Measurements from ENCODE around the gene RPL23.

DNA sequence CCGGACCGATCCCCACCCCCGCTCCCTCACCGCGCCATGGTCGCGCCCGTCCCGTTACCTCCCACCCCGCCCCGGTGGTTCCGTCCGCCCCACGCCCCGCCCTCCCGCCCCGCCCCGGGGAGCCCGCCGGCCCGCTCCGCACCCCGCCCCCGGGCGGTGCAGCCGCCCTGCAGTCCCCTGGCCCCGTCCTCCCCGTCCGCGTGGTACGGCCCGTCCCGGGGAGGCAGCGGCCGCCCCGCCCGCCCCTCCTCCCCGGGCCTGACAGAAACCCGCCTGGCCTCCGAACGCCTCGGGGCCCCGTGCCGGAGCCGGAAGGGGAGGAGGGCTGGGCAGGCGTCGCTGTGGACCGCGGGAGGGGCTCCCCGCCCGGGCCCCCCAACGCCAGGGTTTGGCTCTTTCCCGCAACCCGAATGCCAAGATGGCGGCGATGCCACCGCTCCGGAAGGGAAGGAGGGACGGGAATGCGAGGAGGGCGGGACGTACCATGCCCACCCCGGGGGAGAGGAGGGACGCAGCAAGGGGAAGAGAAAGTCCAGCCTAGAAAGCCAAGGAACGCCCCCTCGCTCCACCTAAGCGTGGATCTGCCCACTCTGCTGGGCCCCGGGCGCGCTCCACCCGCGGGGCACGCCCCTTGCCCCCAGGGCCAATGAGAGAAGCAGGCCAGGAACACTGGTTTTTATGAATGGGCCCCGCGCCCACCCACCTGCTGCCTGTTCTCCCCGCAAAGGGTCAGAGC is 53.9 kb downstream of the RPL23 start, which contains the start of gene PIP4K2B:
- TF ChIP-seq, protein P1, sequence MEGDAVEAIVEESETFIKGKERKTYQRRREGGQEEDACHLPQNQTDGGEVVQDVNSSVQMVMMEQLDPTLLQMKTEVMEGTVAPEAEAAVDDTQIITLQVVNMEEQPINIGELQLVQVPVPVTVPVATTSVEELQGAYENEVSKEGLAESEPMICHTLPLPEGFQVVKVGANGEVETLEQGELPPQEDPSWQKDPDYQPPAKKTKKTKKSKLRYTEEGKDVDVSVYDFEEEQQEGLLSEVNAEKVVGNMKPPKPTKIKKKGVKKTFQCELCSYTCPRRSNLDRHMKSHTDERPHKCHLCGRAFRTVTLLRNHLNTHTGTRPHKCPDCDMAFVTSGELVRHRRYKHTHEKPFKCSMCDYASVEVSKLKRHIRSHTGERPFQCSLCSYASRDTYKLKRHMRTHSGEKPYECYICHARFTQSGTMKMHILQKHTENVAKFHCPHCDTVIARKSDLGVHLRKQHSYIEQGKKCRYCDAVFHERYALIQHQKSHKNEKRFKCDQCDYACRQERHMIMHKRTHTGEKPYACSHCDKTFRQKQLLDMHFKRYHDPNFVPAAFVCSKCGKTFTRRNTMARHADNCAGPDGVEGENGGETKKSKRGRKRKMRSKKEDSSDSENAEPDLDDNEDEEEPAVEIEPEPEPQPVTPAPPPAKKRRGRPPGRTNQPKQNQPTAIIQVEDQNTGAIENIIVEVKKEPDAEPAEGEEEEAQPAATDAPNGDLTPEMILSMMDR (conservative IDR thresholded peaks at IDR 0.05 in 1 of 2, IDR thresholded peaks at IDR 0.05 in 1 of 2; ENCODE audit: extremely low read depth in 1 of 2, insufficient read depth in 1 of 2, low read depth in 1 of 2, low read length in 2 of 2) = no peak
- no peak for TF ChIP-seq EZH2 (IDR thresholded peaks at IDR 0.05; ENCODE audit: borderline replicate concordance, low read length)

Data from mammary epithelial cell (primary cell).